Measurements from ENCODE around the gene DNAI2.

DNAI2 gene

GRCh38 chr17:74299226-74300009, 25.4 kb downstream of the DNAI2 start:
- H3K9ac ChIP-seq: no peak overlapping the region
- H3K27me3 ChIP-seq (ENCODE audit: insufficient read depth, low read depth): peaks cover 30% of the 10 kb centered on the region; the same call in 1 of the 2 replicates
- H3K36me3 ChIP-seq (ENCODE audit: insufficient read depth): no peaks in the 10 kb centered on the region
- no peak overlapping the region for H3K27ac ChIP-seq
- no peak overlapping the region for H3K4me2 ChIP-seq
- H3K4me1 ChIP-seq (ENCODE audit: low read depth, poor library complexity, severe bottlenecking): no peaks in the 10 kb centered on the region
- no peaks in the 10 kb centered on the region for H4K20me1 ChIP-seq (ENCODE audit: insufficient read depth)
- H3K79me2 ChIP-seq (ENCODE audit: insufficient read depth, low read depth): no peaks in the 10 kb centered on the region
- H3K4me3 ChIP-seq (IDR thresholded peaks at IDR 0.05; ENCODE audit: insufficient read depth, low read depth, low read length): no peak overlapping the region
- TF ChIP-seq CTCF (conservative IDR thresholded peaks at IDR 0.05; ENCODE audit: low read depth, low read length): no peak
- H2AFZ ChIP-seq (ENCODE audit: low read depth): no peak overlapping the region

- no peaks in the 10 kb centered on the region for H3K4me1 ChIP-seq (ENCODE audit: low read depth, poor library complexity, severe bottlenecking)
- H3K4me2 ChIP-seq: no peak overlapping the region
- no peaks in the 10 kb centered on the region for H3K36me3 ChIP-seq (ENCODE audit: insufficient read depth)
These were observed 29.3 kb downstream of the DNAI2 start for GRCh38 chr17:74303305-74303704.

GRCh38 chr17:74304184-74304583, 30.1 kb downstream of the DNAI2 start:
- Histone ChIP-seq H4K20me1 (ENCODE audit: insufficient read depth) (no peaks in the 10 kb centered on the region), H3K27me3 (ENCODE audit: insufficient read depth, low read depth) (peaks cover 37% of the 10 kb centered on the region), H3K79me2 (ENCODE audit: insufficient read depth, low read depth) (no peaks in the 10 kb centered on the region), H2AFZ (ENCODE audit: low read depth) (no peak overlapping the region), H3K27ac (no peak overlapping the region), H3K9ac (no peak overlapping the region), H3K4me1 (ENCODE audit: low read depth, poor library complexity, severe bottlenecking) (no peaks in the 10 kb centered on the region), H3K4me3 (IDR thresholded peaks at IDR 0.05; ENCODE audit: insufficient read depth, low read depth, low read length) (no peak overlapping the region), H3K4me2 (no peak overlapping the region), H3K36me3 (ENCODE audit: insufficient read depth) (no peaks in the 10 kb centered on the region)
- no peak for TF ChIP-seq CTCF (conservative IDR thresholded peaks at IDR 0.05; ENCODE audit: low read depth, low read length)

More at GRCh38 chr17:74303305-74303704, 29.3 kb downstream of the DNAI2 start:
- Histone ChIP-seq H4K20me1 (ENCODE audit: insufficient read depth) (no peaks in the 10 kb centered on the region), H3K27me3 (ENCODE audit: insufficient read depth, low read depth) (peaks cover 39% of the 10 kb centered on the region), H2AFZ (ENCODE audit: low read depth) (no peak overlapping the region), H3K27ac (no peak overlapping the region), H3K79me2 (ENCODE audit: insufficient read depth, low read depth) (no peaks in the 10 kb centered on the region), H3K9ac (no peak overlapping the region), H3K4me3 (IDR thresholded peaks at IDR 0.05; ENCODE audit: insufficient read depth, low read depth, low read length) (no peak overlapping the region)
- no peak for TF ChIP-seq CTCF (conservative IDR thresholded peaks at IDR 0.05; ENCODE audit: low read depth, low read length)

GRCh38 chr17:74305865-74306654, 32.0 kb downstream of the DNAI2 start:
- Histone ChIP-seq H3K9ac (no peak overlapping the region), H3K36me3 (ENCODE audit: insufficient read depth) (no peaks in the 10 kb centered on the region), H4K20me1 (ENCODE audit: insufficient read depth) (no peaks in the 10 kb centered on the region), H3K27ac (no peak overlapping the region), H3K4me1 (ENCODE audit: low read depth, poor library complexity, severe bottlenecking) (no peaks in the 10 kb centered on the region), H3K4me3 (IDR thresholded peaks at IDR 0.05; ENCODE audit: insufficient read depth, low read depth, low read length) (no peak overlapping the region), H3K27me3 (ENCODE audit: insufficient read depth, low read depth) (peaks cover 38% of the 10 kb centered on the region), H3K4me2 (no peak overlapping the region), H3K79me2 (ENCODE audit: insufficient read depth, low read depth) (no peaks in the 10 kb centered on the region), H2AFZ (ENCODE audit: low read depth) (no peak overlapping the region)
- TF ChIP-seq CTCF (conservative IDR thresholded peaks at IDR 0.05; ENCODE audit: low read depth, low read length): no peak
